K562 (cell line): ENCODE measurements around the gene BECN2. TPM values are rescaled to one million over a fixed set of nuclear protein-coding genes. Genes with fewer than 3 reads are reported as not detected.

ENCODE experiments used
- ATF1 ChIP-seq, 2 experiments: fragments of 450-650 bp in 1 of 2; IDR thresholded peaks; 2 replicates each; pipeline ENCODE4 v1.6.1; 2016; ENCODE audit warnings: missing compliant biosample characterization in 1 of 2, missing genetic modification characterization in 1 of 2
- BHLHE40 ChIP-seq: IDR thresholded peaks from 2 replicates; pipeline ENCODE4 v1.6.1; 2011; ENCODE audit warnings: low read length, improper control_type of control experiment
- CBFA2T2 ChIP-seq: fragments of 450-650 bp; conservative IDR thresholded peaks from 2 replicates; pipeline ENCODE4 v1.6.1; 2017; ENCODE audit warnings: mild to moderate bottlenecking
- DPF2 ChIP-seq: fragments of 450-650 bp; IDR thresholded peaks from 2 replicates; pipeline ENCODE4 v1.6.1; 2016
- ETV1 ChIP-seq: fragments of 450-650 bp; conservative IDR thresholded peaks from 2 replicates; pipeline ENCODE4 v1.6.1; 2016; ENCODE audit warnings: missing genetic modification characterization, control low read depth, low read depth, missing compliant biosample characterization
- FOXA1 ChIP-seq: fragments of 450-650 bp; IDR thresholded peaks from 2 replicates; pipeline ENCODE4 v1.6.1; 2016; ENCODE audit warnings: mild to moderate bottlenecking, borderline replicate concordance
- KDM1A ChIP-seq, 2 experiments: fragments of 450-650 bp; IDR thresholded peaks; 2 replicates each; pipeline ENCODE4 v1.6.1; 2016; ENCODE audit warnings: mild to moderate bottlenecking in 2 of 2
- KLF10 ChIP-seq: fragments of 250-450 bp; sonication (Bioruptor Pico); IDR thresholded peaks from 2 replicates; pipeline ENCODE4 v1.6.1; 2021; ENCODE audit warnings: matching md5 sums
- KLF13 ChIP-seq: fragments of 450-650 bp; IDR thresholded peaks from 2 replicates; pipeline ENCODE4 v1.6.1; 2016; ENCODE audit warnings: missing genetic modification characterization, low read depth, mild to moderate bottlenecking, missing compliant biosample characterization, moderate library complexity, borderline replicate concordance
- MAFG ChIP-seq: fragments of 450-650 bp; conservative IDR thresholded peaks from 2 replicates; pipeline ENCODE4 v1.6.1; 2016; ENCODE audit warnings: missing genetic modification characterization, missing compliant biosample characterization
- MAZ ChIP-seq, 2 experiments: fragments of 450-650 bp in 1 of 2; sonication (generic) in 1 of 2; formaldehyde crosslinking; IDR thresholded peaks in 1 of 2; conservative IDR thresholded peaks in 1 of 2; 2 replicates each; pipeline versions ENCODE4 v1.4.0 to v1.5.0; 2020; ENCODE audit warnings: mild to moderate bottlenecking in 1 of 2, missing genetic modification reagents in 1 of 2
- MEF2A ChIP-seq: IDR thresholded peaks from 2 replicates; pipeline ENCODE4 v1.6.1; 2011; ENCODE audit warnings: low read depth, mild to moderate bottlenecking, low read length, moderate library complexity; ENCODE audit not compliant: control insufficient read depth
- NONO ChIP-seq, 2 experiments: fragments of 200-400 bp in 1 of 2; fragments of 450-650 bp in 1 of 2; formaldehyde crosslinking in 1 of 2; IDR thresholded peaks; 2 replicates each; pipeline ENCODE4 v1.6.1; 2017; ENCODE audit warnings: low read depth in 2 of 2, mild to moderate bottlenecking in 2 of 2, moderate library complexity in 2 of 2, low read length in 1 of 2
- RHOXF2B ChIP-seq: fragments of 250-450 bp; sonication (Bioruptor Pico); conservative IDR thresholded peaks from 2 replicates; pipeline ENCODE4 v1.5.1; 2021
- SMARCA5 ChIP-seq: fragments of 450-650 bp; IDR thresholded peaks from 2 replicates; pipeline ENCODE4 v1.6.1; 2016
- SMARCE1 ChIP-seq: fragments of 450-650 bp; IDR thresholded peaks from 2 replicates; pipeline ENCODE4 v1.7.1; 2016; ENCODE audit warnings: mild to moderate bottlenecking
- SMC3 ChIP-seq: conservative IDR thresholded peaks from 2 replicates; pipeline ENCODE4 v1.6.1; 2011; ENCODE audit warnings: low read depth, low read length, improper control_type of control experiment; ENCODE audit not compliant: insufficient read depth
- ZBTB17 ChIP-seq: fragments of 450-650 bp; formaldehyde crosslinking; IDR thresholded peaks from 2 replicates; pipeline ENCODE4 v1.4.0; 2020; ENCODE audit warnings: mild to moderate bottlenecking
- ZSCAN29 ChIP-seq: fragments of 450-650 bp; IDR thresholded peaks from 2 replicates; pipeline ENCODE4 v1.6.1; 2017
- polyA plus RNA-seq, 8 experiments: library from polyadenylated mRNA; depleted of rRNA in 4 of 8; stranded (reverse) in 5 of 8; unstranded in 3 of 8; fragments of >200 nt; fragmentation: Nextera tagmentation in 2 of 8; fragmentation: Illumina TruSeq in 1 of 8; extraction: Ambion mirVana in 2 of 8; extraction: Trizol in 1 of 8; gene quantifications; 2 replicates each; pipeline versions ENCODE4 v1.2.1 to v1.2.3, GENCODE V29; 2011 to 2014; ENCODE audit warnings: inconsistent platforms in 1 of 8, missing spikeins in 1 of 8
- total RNA-seq, 7 experiments: library from RNA; depleted of rRNA in 6 of 7; stranded (reverse); fragments of >200 nt in 6 of 7; fragmentation: Illumina TruSeq in 2 of 7; extraction: Trizol in 2 of 7; gene quantifications; 2 replicates each; pipeline versions ENCODE4 v1.2.1 to v1.2.3, GENCODE V29; 2011 to 2021; ENCODE audit warnings: low replicate concordance in 1 of 7
- TF ChIP-seq, protein P1 (sequence below): fragments of 450-650 bp; IDR thresholded peaks from 2 replicates; pipeline ENCODE4 v1.7.1; 2018; ENCODE audit warnings: mild to moderate bottlenecking, low read depth; ENCODE audit not compliant: partially characterized antibody
- TF ChIP-seq, protein P2 (sequence below): sonication (generic); formaldehyde crosslinking; IDR thresholded peaks from 2 replicates; pipeline ENCODE4 v1.8.0; 2022; ENCODE audit warnings: mild to moderate bottlenecking, low read depth, missing genetic modification reagents
- TF ChIP-seq, protein P3 (sequence below): fragments of 450-650 bp; formaldehyde crosslinking; IDR thresholded peaks from 2 replicates; pipeline ENCODE4 v1.4.0; 2020; ENCODE audit warnings: mild to moderate bottlenecking, mixed read lengths
- TF ChIP-seq, protein P4 (sequence below): sonication (generic); formaldehyde crosslinking; IDR thresholded peaks from 2 replicates; pipeline ENCODE4 v1.8.1; 2023; ENCODE audit warnings: mild to moderate bottlenecking, missing genetic modification reagents

The BECN2 gene
- total and polyA plus RNA-seq, 9 of the 15 experiments (the other 6 are each of a cell fraction or from before 2014, with no cell fraction given) = not detected

DNA sequence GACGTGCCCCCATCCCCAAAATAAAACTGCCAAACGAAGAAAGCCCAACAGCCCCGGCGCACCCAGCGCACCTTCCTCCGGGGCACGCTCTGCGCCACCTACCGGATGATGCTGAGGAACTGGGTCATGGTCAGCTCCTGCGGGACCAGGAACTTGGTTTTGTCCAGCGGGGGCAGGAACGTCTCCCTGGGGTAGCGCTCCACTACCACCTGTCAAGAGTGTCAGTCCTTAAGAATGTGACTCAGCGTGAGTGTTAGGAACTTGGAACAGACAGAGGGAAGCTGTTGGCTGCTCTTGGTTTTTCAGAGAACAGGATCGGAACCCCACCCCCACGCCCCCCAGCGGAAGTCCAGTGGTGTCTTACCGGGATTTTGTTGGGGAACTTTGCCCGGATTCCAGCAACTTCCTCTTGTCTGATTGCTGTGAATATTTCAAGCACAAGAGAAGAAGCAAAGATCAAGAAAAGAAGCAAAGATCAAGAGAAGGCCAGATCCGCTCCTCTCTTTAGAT, 40.9 kb downstream of the BECN2 start (continued):
- TF ChIP-seq, protein P1, sequence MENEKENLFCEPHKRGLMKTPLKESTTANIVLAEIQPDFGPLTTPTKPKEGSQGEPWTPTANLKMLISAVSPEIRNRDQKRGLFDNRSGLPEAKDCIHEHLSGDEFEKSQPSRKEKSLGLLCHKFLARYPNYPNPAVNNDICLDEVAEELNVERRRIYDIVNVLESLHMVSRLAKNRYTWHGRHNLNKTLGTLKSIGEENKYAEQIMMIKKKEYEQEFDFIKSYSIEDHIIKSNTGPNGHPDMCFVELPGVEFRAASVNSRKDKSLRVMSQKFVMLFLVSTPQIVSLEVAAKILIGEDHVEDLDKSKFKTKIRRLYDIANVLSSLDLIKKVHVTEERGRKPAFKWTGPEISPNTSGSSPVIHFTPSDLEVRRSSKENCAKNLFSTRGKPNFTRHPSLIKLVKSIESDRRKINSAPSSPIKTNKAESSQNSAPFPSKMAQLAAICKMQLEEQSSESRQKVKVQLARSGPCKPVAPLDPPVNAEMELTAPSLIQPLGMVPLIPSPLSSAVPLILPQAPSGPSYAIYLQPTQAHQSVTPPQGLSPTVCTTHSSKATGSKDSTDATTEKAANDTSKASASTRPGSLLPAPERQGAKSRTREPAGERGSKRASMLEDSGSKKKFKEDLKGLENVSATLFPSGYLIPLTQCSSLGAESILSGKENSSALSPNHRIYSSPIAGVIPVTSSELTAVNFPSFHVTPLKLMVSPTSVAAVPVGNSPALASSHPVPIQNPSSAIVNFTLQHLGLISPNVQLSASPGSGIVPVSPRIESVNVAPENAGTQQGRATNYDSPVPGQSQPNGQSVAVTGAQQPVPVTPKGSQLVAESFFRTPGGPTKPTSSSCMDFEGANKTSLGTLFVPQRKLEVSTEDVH = peak; percentile 47
- peak; percentile 49; the same call in 1 of the 2 replicates for TF ChIP-seq BHLHE40
- TF ChIP-seq, protein P2, sequence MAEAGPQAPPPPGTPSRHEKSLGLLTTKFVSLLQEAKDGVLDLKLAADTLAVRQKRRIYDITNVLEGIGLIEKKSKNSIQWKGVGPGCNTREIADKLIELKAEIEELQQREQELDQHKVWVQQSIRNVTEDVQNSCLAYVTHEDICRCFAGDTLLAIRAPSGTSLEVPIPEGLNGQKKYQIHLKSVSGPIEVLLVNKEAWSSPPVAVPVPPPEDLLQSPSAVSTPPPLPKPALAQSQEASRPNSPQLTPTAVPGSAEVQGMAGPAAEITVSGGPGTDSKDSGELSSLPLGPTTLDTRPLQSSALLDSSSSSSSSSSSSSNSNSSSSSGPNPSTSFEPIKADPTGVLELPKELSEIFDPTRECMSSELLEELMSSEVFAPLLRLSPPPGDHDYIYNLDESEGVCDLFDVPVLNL (CRISPR knock-in tag) = no peak
- no peak for TF ChIP-seq KLF10
- peak; percentile 100 for TF ChIP-seq KLF13 (tag)
- no peak for TF ChIP-seq ATF1 (CRISPR knock-in tag; IDR thresholded peaks at IDR 0.05)
- peak; percentile 51 for TF ChIP-seq ATF1 (tag; IDR thresholded peaks at IDR 0.05)
- TF ChIP-seq ZBTB17 (CRISPR knock-in tag) = no peak
- no peak for TF ChIP-seq RHOXF2B
- TF ChIP-seq MAZ (CRISPR knock-in tag; conservative IDR thresholded peaks at IDR 0.05 in 1 of 2, IDR thresholded peaks at IDR 0.05 in 1 of 2) = peak; percentile 60 to 62; a peak in 3 of 4 replicates
- TF ChIP-seq SMARCE1 = peak; percentile 83
- peak; percentile 84; the same call in 1 of the 2 replicates for TF ChIP-seq DPF2
- no peak for TF ChIP-seq FOXA1
- no peak for TF ChIP-seq MAFG
- no peak for TF ChIP-seq ZSCAN29
- TF ChIP-seq, protein P3, sequence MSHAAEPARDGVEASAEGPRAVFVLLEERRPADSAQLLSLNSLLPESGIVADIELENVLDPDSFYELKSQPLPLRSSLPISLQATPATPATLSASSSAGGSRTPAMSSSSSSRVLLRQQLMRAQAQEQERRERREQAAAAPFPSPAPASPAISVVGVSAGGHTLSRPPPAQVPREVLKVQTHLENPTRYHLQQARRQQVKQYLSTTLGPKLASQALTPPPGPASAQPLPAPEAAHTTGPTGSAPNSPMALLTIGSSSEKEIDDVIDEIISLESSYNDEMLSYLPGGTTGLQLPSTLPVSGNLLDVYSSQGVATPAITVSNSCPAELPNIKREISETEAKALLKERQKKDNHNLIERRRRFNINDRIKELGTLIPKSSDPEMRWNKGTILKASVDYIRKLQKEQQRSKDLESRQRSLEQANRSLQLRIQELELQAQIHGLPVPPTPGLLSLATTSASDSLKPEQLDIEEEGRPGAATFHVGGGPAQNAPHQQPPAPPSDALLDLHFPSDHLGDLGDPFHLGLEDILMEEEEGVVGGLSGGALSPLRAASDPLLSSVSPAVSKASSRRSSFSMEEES (CRISPR knock-in tag) = no peak
- peak; percentile 61; the same call in 1 of the 2 replicates for TF ChIP-seq ETV1 (tag)
- peak; percentile 57 for TF ChIP-seq SMC3
- no peak for TF ChIP-seq MEF2A
- TF ChIP-seq, protein P4, sequence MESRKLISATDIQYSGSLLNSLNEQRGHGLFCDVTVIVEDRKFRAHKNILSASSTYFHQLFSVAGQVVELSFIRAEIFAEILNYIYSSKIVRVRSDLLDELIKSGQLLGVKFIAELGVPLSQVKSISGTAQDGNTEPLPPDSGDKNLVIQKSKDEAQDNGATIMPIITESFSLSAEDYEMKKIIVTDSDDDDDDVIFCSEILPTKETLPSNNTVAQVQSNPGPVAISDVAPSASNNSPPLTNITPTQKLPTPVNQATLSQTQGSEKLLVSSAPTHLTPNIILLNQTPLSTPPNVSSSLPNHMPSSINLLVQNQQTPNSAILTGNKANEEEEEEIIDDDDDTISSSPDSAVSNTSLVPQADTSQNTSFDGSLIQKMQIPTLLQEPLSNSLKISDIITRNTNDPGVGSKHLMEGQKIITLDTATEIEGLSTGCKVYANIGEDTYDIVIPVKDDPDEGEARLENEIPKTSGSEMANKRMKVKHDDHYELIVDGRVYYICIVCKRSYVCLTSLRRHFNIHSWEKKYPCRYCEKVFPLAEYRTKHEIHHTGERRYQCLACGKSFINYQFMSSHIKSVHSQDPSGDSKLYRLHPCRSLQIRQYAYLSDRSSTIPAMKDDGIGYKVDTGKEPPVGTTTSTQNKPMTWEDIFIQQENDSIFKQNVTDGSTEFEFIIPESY = peak; percentile 93
- TF ChIP-seq SMARCA5 = peak; percentile 50; the same call in 1 of the 2 replicates
- TF ChIP-seq NONO (IDR thresholded peaks at IDR 0.05; ENCODE audit: low read depth in 2 of 2, low read length in 1 of 2) = peak in 1 of 2 experiments; percentile 27; a peak in 1 of 4 replicates
- TF ChIP-seq KDM1A (IDR thresholded peaks at IDR 0.05) = peak in 1 of 2 experiments; percentile 22; a peak in 1 of 4 replicates
- TF ChIP-seq CBFA2T2 = no peak
